NB4 (cell line): Measurements from ENCODE around the gene HEXB.

ENCODE experiments used
- DNase-seq: peaks from one replicate; pipeline ENCODE4 v3.0.0; 2010; ENCODE audit warnings: low read depth
- H3K4me3 ChIP-seq: one replicate; pipeline ENCODE4 v1.5.1; 2011; ENCODE audit warnings: mild to moderate bottlenecking, low read depth, low read length, moderate library complexity
- CTCF ChIP-seq: IDR thresholded peaks from one replicate; pipeline ENCODE4 v1.5.1; 2012; ENCODE audit warnings: low read depth, low read length
- MYC ChIP-seq: IDR thresholded peaks from 2 replicates; pipeline ENCODE4 v1.6.1; 2011; ENCODE audit warnings: low read depth, low read length
- POLR2A ChIP-seq: IDR thresholded peaks from 2 replicates; pipeline ENCODE4 v1.6.1; 2011; ENCODE audit warnings: mild to moderate bottlenecking; ENCODE audit not compliant: insufficient read length; ENCODE audit errors: extremely low read depth
- TF ChIP-seq, protein P1 (sequence below): IDR thresholded peaks from 2 replicates; pipeline ENCODE4 v1.6.1; 2011; ENCODE audit warnings: low read depth, low read length

The HEXB gene

DNA sequence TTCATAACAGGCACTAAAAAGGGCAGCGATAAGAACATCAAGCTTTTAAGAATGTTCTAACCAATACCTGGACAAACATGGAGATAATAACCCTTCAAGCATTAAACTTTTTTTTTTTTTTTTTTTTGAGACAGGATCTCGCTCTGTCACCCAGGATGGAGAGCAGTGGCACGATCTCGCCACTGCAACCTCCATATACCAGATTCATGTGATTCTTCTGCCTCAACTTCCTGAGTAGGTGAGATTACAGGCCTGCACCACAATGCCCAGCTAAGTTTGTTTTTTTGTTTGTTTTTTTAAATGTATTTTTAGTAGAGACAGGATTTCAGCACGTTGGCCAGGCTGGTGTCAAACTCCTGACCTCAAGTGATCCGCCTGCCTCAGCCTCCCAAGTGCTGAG lies 29.8 kb upstream of the HEXB start:
- H3K4me3 ChIP-seq, result no peak overlapping the region
- no peak for TF ChIP-seq MYC
- TF ChIP-seq, protein P1, sequence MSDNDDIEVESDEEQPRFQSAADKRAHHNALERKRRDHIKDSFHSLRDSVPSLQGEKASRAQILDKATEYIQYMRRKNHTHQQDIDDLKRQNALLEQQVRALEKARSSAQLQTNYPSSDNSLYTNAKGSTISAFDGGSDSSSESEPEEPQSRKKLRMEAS, result no peak
- no peak for TF ChIP-seq CTCF
- TF ChIP-seq POLR2A, result no peak
- no peak for DNase-seq

DNA sequence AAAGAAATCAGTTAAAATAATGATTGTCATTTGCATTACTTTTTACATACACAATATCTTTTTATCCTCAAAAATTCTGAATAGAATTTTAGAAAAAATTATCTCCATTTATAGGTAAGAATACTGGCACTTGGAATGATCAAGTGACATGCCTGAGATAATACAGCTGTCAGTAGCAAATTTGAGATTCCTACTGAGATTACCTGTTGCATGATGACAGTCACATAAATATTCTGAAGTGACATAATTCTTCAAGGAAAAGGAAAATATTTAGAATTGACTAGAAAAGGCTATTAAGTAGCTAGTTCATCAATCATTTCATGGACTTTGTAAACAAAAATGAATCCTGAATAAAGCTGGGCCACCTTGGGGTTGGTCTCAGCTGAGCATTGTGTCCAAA lies 29.3 kb upstream of the HEXB start:
- TF ChIP-seq CTCF, result no peak
- no peak for TF ChIP-seq MYC
- TF ChIP-seq POLR2A, result no peak
- TF ChIP-seq, protein P1, result no peak
- DNase-seq, result no peak
- H3K4me3 ChIP-seq, result no peak overlapping the region

GRCh38 chr5:74657165-74657564 lies 27.9 kb upstream of the HEXB start:
- no peak for TF ChIP-seq MYC
- TF ChIP-seq POLR2A, result no peak
- no peak for TF ChIP-seq CTCF
- TF ChIP-seq, protein P1, result no peak
- no peak for DNase-seq
- H3K4me3 ChIP-seq, result no peak overlapping the region

DNA sequence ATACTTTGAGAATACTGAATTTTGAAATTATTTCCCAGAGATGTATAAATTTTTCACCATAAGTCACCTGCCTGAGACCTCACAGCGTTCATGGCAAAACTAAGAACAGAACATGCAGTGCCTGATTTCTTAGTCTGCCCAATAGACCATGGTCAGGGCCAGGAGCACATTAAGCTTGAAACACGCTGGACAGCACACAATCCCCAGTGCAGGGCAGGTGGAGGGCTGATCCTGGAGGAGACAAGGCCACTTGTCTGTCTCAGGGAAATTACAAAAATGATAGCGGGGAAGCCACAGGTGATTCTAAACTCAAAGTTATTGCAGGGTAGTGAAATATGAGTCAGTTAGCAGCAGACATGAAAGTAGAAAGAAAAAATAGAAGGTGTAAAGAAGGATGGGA lies 25.9 kb upstream of the HEXB start:
- no peak for TF ChIP-seq POLR2A
- no peak for TF ChIP-seq CTCF
- TF ChIP-seq, protein P1, result no peak
- TF ChIP-seq MYC, result no peak

GRCh38 chr5:74660140-74660539 lies 24.9 kb upstream of the HEXB start:
- DNase-seq, result no peak
- no peak for TF ChIP-seq MYC
- TF ChIP-seq, protein P1, result no peak
- no peak for TF ChIP-seq POLR2A
- TF ChIP-seq CTCF, result no peak
- H3K4me3 ChIP-seq, result no peak overlapping the region

More for the DNA sequence above, 25.9 kb upstream of the HEXB start:
- H3K4me3 ChIP-seq, result no peak overlapping the region
- DNase-seq, result no peak

GRCh38 chr5:74660873-74661272 lies 24.2 kb upstream of the HEXB start:
- no peak for DNase-seq
- TF ChIP-seq MYC, result no peak
- TF ChIP-seq POLR2A, result no peak
- TF ChIP-seq CTCF, result no peak
- TF ChIP-seq, protein P1, result no peak
- no peak overlapping the region for H3K4me3 ChIP-seq
